SK-N-SH (cell line): Measurements from ENCODE around the gene RPL3. TPM values are rescaled to one million over a fixed set of nuclear protein-coding genes. Genes with fewer than 3 reads are reported as not detected.

Source experiments
- CTCF ChIA-PET: fragments of 300-600, 350-600 bp; formaldehyde crosslinking; extraction: SDS; loops from one replicate; lab custom pipeline; 2021; lab: Yijun Ruan, JAX
- POLR2A ChIA-PET: fragments of 350-600 bp; sonication (Branson Sonifier 250); formaldehyde crosslinking; extraction: SDS; loops from one replicate; lab custom pipeline; 2020; ENCODE audit warnings: antibody characterized with exemption, inconsistent platforms; lab: Yijun Ruan, JAX
- DNase-seq: peaks from one replicate; pipeline ENCODE4 v3.0.0; 2012
- H2AFZ ChIP-seq: fragments of 200-600 bp; sonication (generic); 2 replicates; pipeline ENCODE4 v1.8.1; 2016; ENCODE audit warnings: antibody characterized with exemption, mild to moderate bottlenecking, low read depth
- H3F3A ChIP-seq: fragments of 200-600 bp; sonication (generic); replicated peaks from 2 replicates; pipeline ENCODE3; 2016; ENCODE audit warnings: antibody characterized with exemption, mild to moderate bottlenecking; ENCODE audit not compliant: insufficient read depth
- H3K27ac ChIP-seq, 2 experiments: fragments of 200-500 bp in 1 of 2; fragments of 200-600 bp in 1 of 2; sonication (Bioruptor generic) in 1 of 2; sonication (generic), shearing (Covaris generic) in 1 of 2; 2 replicates each; pipeline versions ENCODE4 v1.5.1 to v1.6.1; 2014 to 2016; ENCODE audit warnings: low read depth in 2 of 2, inconsistent platforms in 1 of 2, low read length in 1 of 2, mild to moderate bottlenecking in 1 of 2, mixed read lengths in 1 of 2
- H3K27me3 ChIP-seq: fragments of 200-600 bp; sonication (generic), shearing (Covaris generic); 2 replicates; pipeline ENCODE4 v1.6.1; 2016; ENCODE audit warnings: mixed run types; ENCODE audit not compliant: insufficient read depth
- H3K36me3 ChIP-seq, 2 experiments: fragments of 200-500 bp in 1 of 2; fragments of 200-600 bp in 1 of 2; sonication (Bioruptor generic) in 1 of 2; sonication (generic) in 1 of 2; replicated peaks in 1 of 2; 2 replicates each; pipeline versions ENCODE3 to v1.5.1; 2014 to 2016; ENCODE audit warnings: low read length in 1 of 2, mild to moderate bottlenecking in 1 of 2; ENCODE audit not compliant: insufficient read depth in 2 of 2, control insufficient read depth in 1 of 2
- H3K4me1 ChIP-seq, 2 experiments: fragments of 200-500 bp in 1 of 2; fragments of 200-600 bp in 1 of 2; sonication (Bioruptor generic) in 1 of 2; sonication (generic), shearing (Covaris generic) in 1 of 2; 2 replicates each; pipeline versions ENCODE4 v1.5.1 to v1.6.1; 2014 to 2016; ENCODE audit warnings: low read depth in 1 of 2, low read length in 1 of 2, mixed run types in 1 of 2; ENCODE audit not compliant: insufficient read depth in 2 of 2, control insufficient read depth in 1 of 2
- H3K4me2 ChIP-seq: fragments of 200-600 bp; sonication (generic), shearing (Covaris generic); 2 replicates; pipeline ENCODE4 v1.6.1; 2017; ENCODE audit warnings: mixed run types
- H3K4me3 ChIP-seq, 2 experiments: fragments of 200-500 bp in 1 of 2; fragments of 200-600 bp in 1 of 2; sonication (Bioruptor generic) in 1 of 2; sonication (generic), shearing (Covaris generic) in 1 of 2; 2 replicates each; pipeline versions ENCODE4 v1.5.1 to v1.8.1; 2014 to 2016; ENCODE audit warnings: low read depth in 2 of 2, inconsistent platforms in 1 of 2, low read length in 1 of 2, mild to moderate bottlenecking in 1 of 2, mixed read lengths in 1 of 2, moderate library complexity in 1 of 2
- H3K79me2 ChIP-seq: fragments of 200-600 bp; sonication (generic); 2 replicates; pipeline ENCODE4 v1.8.1; 2017; ENCODE audit warnings: mild to moderate bottlenecking; ENCODE audit not compliant: insufficient read depth
- H3K9ac ChIP-seq: fragments of 200-600 bp; sonication (generic); 2 replicates; pipeline ENCODE4 v1.6.1; 2017; ENCODE audit warnings: mixed run types
- H3K9me2 ChIP-seq: fragments of 200-600 bp; sonication (generic); 2 replicates; pipeline ENCODE4 v1.6.1; 2017; ENCODE audit warnings: mixed run types
- H3K9me3 ChIP-seq: fragments of 200-600 bp; sonication (generic); 2 replicates; pipeline ENCODE4 v1.6.1; 2017; ENCODE audit warnings: mixed run types, mild to moderate bottlenecking, moderate library complexity
- H4K20me1 ChIP-seq: fragments of 200-600 bp; sonication (generic); 2 replicates; pipeline ENCODE4 v1.6.1; 2017; ENCODE audit warnings: mild to moderate bottlenecking, mixed run types; ENCODE audit not compliant: insufficient read depth
- EP300 ChIP-seq, 2 experiments: IDR thresholded peaks; 2 replicates each; pipeline versions ENCODE4 v1.4.0 to v1.6.1; 2012; ENCODE audit warnings: borderline replicate concordance in 1 of 2, low read depth in 1 of 2, low read length in 1 of 2
- EZH2phosphoT487 ChIP-seq: fragments of 200-600 bp; sonication (generic); IDR thresholded peaks from 2 replicates; pipeline ENCODE4 v1.6.1; 2017; ENCODE audit warnings: low read depth, mixed run types, mild to moderate bottlenecking, antibody characterized with exemption, moderate library complexity, borderline replicate concordance
- FOSL2 ChIP-seq: IDR thresholded peaks from 2 replicates; pipeline ENCODE4 v1.4.0; 2012; ENCODE audit warnings: low read depth, mild to moderate bottlenecking, moderate library complexity, borderline replicate concordance
- FOXJ3 ChIP-seq: sonication (generic); formaldehyde crosslinking; IDR thresholded peaks from 2 replicates; pipeline ENCODE4 v1.5.1; 2020; ENCODE audit warnings: mild to moderate bottlenecking, missing genetic modification reagents
- FOXM1 ChIP-seq: IDR thresholded peaks from 2 replicates; pipeline ENCODE4 v1.4.0; 2012; ENCODE audit warnings: low read depth, mild to moderate bottlenecking
- JUND ChIP-seq: IDR thresholded peaks from 2 replicates; pipeline ENCODE4 v1.4.0; 2012
- MXI1 ChIP-seq: IDR thresholded peaks from 2 replicates; pipeline ENCODE4 v1.6.1; 2012; ENCODE audit warnings: mild to moderate bottlenecking, low read depth, low read length, improper control_type of control experiment
- POLR2AphosphoS5 ChIP-seq: IDR thresholded peaks from 2 replicates; pipeline ENCODE4 v1.6.1; 2012; ENCODE audit warnings: low read depth, low read length
- RAD21 ChIP-seq: IDR thresholded peaks from 2 replicates; pipeline ENCODE4 v1.6.1; 2012; ENCODE audit warnings: mild to moderate bottlenecking, low read length
- RCOR1 ChIP-seq: fragments of 150-350 bp; IDR thresholded peaks from 2 replicates; pipeline ENCODE4 v1.6.1; 2017; ENCODE audit warnings: antibody characterized with exemption, low read length
- RXRA ChIP-seq: IDR thresholded peaks from 2 replicates; pipeline ENCODE4 v1.4.0; 2012; ENCODE audit warnings: low read depth, mild to moderate bottlenecking, borderline replicate concordance
- SIN3A ChIP-seq: IDR thresholded peaks from 2 replicates; pipeline ENCODE4 v1.6.1; 2012; ENCODE audit warnings: low read depth, mild to moderate bottlenecking, low read length, moderate library complexity, borderline replicate concordance
- TAF1 ChIP-seq: IDR thresholded peaks from 2 replicates; pipeline ENCODE4 v1.6.1; 2012; ENCODE audit warnings: low read depth, mild to moderate bottlenecking, low read length, moderate library complexity, borderline replicate concordance
- TCF12 ChIP-seq: IDR thresholded peaks from 2 replicates; pipeline ENCODE4 v1.4.0; 2012
- TEAD4 ChIP-seq: IDR thresholded peaks from 2 replicates; pipeline ENCODE4 v1.4.0; 2012; ENCODE audit warnings: mild to moderate bottlenecking, borderline replicate concordance; ENCODE audit not compliant: insufficient read depth
- WGBS: methylation state at CpG from one replicate; pipeline ENCODE4 v1.1.6; 2017; ENCODE audit warnings: low lambda C conversion rate; 5-methylcytosine and 5-hydroxymethylcytosine counted together
- polyA plus RNA-seq, 3 experiments: library from polyadenylated mRNA; depleted of rRNA; stranded (reverse); fragments of >200 nt; gene quantifications; 2 replicates each; pipeline ENCODE4 v1.2.3, GENCODE V29; 2012
- TF ChIP-seq, protein P1 (sequence below): fragments of 150-350 bp; IDR thresholded peaks from 2 replicates; pipeline ENCODE4 v1.6.1; 2017; ENCODE audit warnings: antibody characterized with exemption, low read length, low read depth, borderline replicate concordance
- TF ChIP-seq, protein P2 (sequence below): fragments of 150-350 bp; IDR thresholded peaks from 2 replicates; pipeline ENCODE4 v1.6.1; 2016; ENCODE audit warnings: mild to moderate bottlenecking, low read depth, low read length
- TF ChIP-seq, protein P3 (sequence below): IDR thresholded peaks from 2 replicates; pipeline ENCODE4 v1.4.0; 2012; ENCODE audit warnings: low read depth, borderline replicate concordance

The RPL3 gene
- polyA plus RNA-seq, 1 of the 3 experiments (the other 2 are of a cell fraction): 4,976 TPM

DNA sequence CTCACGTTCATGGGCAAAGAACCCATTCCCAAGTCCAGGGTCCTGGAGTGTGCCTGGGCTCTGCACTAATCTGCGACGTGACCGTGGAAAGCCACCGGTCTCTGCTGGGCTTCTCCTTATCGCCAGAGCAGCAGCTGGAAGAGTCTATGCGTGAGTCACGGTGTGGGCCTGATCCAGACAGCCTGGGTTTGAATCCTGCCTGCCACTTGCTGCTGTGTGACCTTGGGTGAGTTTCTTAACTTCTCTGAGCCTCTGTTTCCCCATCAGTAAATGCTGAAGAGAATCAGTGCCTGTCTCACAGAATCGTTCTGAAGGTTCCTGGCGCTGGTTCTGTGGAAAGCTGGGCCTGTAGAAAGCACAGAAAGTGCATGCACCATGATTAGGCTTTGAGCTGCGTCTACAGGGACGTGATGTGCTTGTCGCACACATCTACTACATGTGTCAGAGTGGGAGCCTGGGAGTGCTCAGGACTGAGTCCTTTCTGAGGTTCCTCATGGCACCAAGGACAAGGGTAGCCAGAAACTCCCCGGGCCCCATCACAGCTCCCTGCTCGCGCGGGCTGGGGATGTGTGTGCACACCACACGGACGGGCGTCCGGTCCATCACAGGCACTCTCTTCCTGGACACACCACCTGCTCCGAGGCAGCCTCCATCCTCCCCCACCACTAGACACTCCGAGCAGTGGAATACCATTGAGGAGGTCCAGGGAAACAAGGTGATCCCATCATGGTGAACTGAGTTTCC is 54.1 kb downstream of the RPL3 start:
- POLR2A ChIA-PET: no interaction called here
- Histone ChIP-seq H3K9ac (no peak overlapping the region), H3K79me2 (no peaks in the 10 kb centered on the region), H3K27ac (no peak overlapping the region), H3K36me3 (no peaks in the 10 kb centered on the region), H4K20me1 (no peaks in the 10 kb centered on the region), H2AFZ (no peak overlapping the region), H3F3A (no peaks in the 10 kb centered on the region), H3K4me2 (no peak overlapping the region), H3K4me1 (no peaks in the 10 kb centered on the region), H3K9me3 (no peaks in the 10 kb centered on the region), H3K9me2 (no peaks in the 10 kb centered on the region), H3K27me3 (no peaks in the 10 kb centered on the region), H3K4me3 (no peak overlapping the region)
- TF ChIP-seq RAD21 (no peak), TAF1 (no peak), RCOR1 (no peak), EZH2phosphoT487 (no peak), FOXJ3 (no peak), TEAD4 (no peak), EP300 (IDR thresholded peaks at IDR 0.05; ENCODE audit: borderline replicate concordance in 1 of 2, low read depth in 1 of 2, low read length in 1 of 2) (no peak), POLR2AphosphoS5 (no peak), MXI1 (no peak), JUND (no peak), TCF12 (no peak), SIN3A (no peak), FOXM1 (no peak), FOSL2 (no peak)
- TF ChIP-seq, protein P1, sequence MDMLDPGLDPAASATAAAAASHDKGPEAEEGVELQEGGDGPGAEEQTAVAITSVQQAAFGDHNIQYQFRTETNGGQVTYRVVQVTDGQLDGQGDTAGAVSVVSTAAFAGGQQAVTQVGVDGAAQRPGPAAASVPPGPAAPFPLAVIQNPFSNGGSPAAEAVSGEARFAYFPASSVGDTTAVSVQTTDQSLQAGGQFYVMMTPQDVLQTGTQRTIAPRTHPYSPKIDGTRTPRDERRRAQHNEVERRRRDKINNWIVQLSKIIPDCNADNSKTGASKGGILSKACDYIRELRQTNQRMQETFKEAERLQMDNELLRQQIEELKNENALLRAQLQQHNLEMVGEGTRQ: no peak
- TF ChIP-seq, protein P2, sequence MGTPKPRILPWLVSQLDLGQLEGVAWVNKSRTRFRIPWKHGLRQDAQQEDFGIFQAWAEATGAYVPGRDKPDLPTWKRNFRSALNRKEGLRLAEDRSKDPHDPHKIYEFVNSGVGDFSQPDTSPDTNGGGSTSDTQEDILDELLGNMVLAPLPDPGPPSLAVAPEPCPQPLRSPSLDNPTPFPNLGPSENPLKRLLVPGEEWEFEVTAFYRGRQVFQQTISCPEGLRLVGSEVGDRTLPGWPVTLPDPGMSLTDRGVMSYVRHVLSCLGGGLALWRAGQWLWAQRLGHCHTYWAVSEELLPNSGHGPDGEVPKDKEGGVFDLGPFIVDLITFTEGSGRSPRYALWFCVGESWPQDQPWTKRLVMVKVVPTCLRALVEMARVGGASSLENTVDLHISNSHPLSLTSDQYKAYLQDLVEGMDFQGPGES: no peak
- no peak for DNase-seq
- CTCF ChIA-PET: no interaction called here
- WGBS: 82% methylated on average over 9 of the region's 23 CpGs

DNA sequence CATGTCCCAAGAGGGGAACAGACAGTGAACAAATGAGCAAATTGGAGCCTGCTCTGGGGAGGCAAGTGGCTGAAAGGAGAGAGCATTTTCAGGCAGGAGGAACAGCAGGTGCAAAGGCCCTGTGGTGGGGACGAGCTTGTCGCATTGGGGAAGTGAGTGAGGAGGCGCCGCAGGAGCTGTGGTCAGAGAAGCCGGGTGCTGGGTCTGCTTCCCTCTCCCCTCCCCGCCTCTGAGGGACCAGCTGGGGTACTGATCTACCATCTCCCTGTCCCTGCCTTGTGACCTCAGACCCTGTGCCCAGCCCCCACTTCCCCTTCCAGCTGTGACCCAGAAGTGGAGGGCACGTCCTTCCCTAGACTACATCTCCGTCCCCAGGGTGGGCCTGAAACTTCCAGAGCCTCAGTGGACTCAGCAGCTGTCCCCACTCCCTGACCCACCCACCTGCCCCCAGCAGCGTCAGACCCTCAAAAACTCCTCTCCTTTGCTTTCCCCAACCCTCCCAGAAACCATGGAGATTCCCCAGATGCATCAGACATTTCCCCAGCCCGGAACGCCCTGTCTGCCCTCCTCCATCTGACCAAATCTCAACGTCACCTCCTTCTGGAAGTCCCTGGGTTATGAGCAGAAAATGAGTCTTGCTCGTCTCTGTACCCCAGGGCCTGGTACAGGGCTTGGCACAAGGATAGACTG is 54.9 kb downstream of the RPL3 start:
- Histone ChIP-seq H3K79me2 (no peaks in the 10 kb centered on the region), H3K27me3 (no peaks in the 10 kb centered on the region), H3K9ac (no peak overlapping the region), H3F3A (no peaks in the 10 kb centered on the region), H3K4me1 (no peaks in the 10 kb centered on the region), H3K9me3 (no peaks in the 10 kb centered on the region), H3K27ac (no peak overlapping the region), H3K36me3 (no peaks in the 10 kb centered on the region), H2AFZ (no peak overlapping the region), H3K4me2 (no peak overlapping the region), H4K20me1 (no peaks in the 10 kb centered on the region), H3K4me3 (no peak overlapping the region), H3K9me2 (no peaks in the 10 kb centered on the region)
- no peak for DNase-seq
- 100% methylated on average over 1 of the region's 13 CpGs for WGBS
- CTCF ChIA-PET: no interaction called here
- POLR2A ChIA-PET: no interaction called here
- TF ChIP-seq, protein P2: no peak
- TF ChIP-seq TAF1: no peak
- TF ChIP-seq, protein P3, sequence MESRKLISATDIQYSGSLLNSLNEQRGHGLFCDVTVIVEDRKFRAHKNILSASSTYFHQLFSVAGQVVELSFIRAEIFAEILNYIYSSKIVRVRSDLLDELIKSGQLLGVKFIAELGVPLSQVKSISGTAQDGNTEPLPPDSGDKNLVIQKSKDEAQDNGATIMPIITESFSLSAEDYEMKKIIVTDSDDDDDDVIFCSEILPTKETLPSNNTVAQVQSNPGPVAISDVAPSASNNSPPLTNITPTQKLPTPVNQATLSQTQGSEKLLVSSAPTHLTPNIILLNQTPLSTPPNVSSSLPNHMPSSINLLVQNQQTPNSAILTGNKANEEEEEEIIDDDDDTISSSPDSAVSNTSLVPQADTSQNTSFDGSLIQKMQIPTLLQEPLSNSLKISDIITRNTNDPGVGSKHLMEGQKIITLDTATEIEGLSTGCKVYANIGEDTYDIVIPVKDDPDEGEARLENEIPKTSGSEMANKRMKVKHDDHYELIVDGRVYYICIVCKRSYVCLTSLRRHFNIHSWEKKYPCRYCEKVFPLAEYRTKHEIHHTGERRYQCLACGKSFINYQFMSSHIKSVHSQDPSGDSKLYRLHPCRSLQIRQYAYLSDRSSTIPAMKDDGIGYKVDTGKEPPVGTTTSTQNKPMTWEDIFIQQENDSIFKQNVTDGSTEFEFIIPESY: no peak
- no peak for TF ChIP-seq RXRA
- no peak for TF ChIP-seq JUND
